Astrocyte (in vitro differentiated cells and primary cell): ENCODE results near the gene TRIM10.

Experiments used
- EZH2 ChIP-seq: IDR thresholded peaks from 2 replicates; pipeline ENCODE4 v1.6.1; 2012; ENCODE audit warnings: mild to moderate bottlenecking, low read length, inconsistent platforms; ENCODE audit not compliant: insufficient read depth
- TF ChIP-seq, protein P1 (sequence below): IDR thresholded peaks from 2 replicates; pipeline ENCODE4 v1.5.1; 2011; ENCODE audit warnings: low read depth, mild to moderate bottlenecking, inconsistent platforms, low read length, moderate library complexity; ENCODE audit not compliant: insufficient read depth

DNA sequence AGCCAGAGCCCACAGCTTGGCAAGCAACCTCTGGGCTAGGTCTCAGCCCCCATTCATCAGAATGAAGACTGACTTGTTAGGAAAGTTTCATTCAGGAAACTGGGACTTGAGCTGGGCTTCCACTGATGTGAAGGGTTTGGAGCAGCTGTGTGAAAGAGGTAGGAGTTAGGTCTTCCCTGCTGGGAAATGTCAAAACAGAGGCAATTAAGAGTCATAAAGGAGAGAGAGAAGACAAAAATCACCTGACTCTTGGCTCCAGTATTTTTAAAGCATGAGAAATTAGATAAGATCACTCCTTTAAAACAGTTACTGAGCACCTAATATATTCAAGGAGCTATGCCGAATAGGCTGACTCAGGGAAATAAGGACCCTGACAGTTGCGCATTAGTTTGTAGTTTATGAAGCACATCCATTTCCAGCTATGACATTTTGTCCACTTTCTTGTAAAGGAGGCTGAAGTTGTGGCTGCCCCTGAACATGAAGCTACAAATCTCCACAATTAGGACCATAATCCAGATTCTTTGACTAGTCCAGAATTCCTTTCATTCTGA, 29.0 kb downstream of the TRIM10 start:
- TF ChIP-seq, protein P1, sequence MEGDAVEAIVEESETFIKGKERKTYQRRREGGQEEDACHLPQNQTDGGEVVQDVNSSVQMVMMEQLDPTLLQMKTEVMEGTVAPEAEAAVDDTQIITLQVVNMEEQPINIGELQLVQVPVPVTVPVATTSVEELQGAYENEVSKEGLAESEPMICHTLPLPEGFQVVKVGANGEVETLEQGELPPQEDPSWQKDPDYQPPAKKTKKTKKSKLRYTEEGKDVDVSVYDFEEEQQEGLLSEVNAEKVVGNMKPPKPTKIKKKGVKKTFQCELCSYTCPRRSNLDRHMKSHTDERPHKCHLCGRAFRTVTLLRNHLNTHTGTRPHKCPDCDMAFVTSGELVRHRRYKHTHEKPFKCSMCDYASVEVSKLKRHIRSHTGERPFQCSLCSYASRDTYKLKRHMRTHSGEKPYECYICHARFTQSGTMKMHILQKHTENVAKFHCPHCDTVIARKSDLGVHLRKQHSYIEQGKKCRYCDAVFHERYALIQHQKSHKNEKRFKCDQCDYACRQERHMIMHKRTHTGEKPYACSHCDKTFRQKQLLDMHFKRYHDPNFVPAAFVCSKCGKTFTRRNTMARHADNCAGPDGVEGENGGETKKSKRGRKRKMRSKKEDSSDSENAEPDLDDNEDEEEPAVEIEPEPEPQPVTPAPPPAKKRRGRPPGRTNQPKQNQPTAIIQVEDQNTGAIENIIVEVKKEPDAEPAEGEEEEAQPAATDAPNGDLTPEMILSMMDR, result no peak
- no peak for TF ChIP-seq EZH2
